RWPE2 (cell line): ENCODE data around the gene C9orf85.
A peak's percentile ranks its signal among the peaks of the same experiment; 100 is the strongest.

Source experiments
- ATAC-seq: fragments of 200-7000 bp; cut with Tn5 transposase; 3 replicates; pipeline ENCODE4 v1.9.1; 2021; ENCODE audit warnings: low read depth
- DNase-seq: peaks from one replicate; pipeline ENCODE4 v3.0.0-alpha.2; 2020; ENCODE audit warnings: low spot score
- H3K27ac ChIP-seq: fragments of 450-650 bp; 2 replicates; pipeline ENCODE4 v1.5.1; 2017; ENCODE audit warnings: mild to moderate bottlenecking; ENCODE audit not compliant: poor library complexity, severe bottlenecking
- H3K27me3 ChIP-seq: fragments of 250-450 bp; sonication (Bioruptor Pico); 2 replicates; pipeline ENCODE4 v1.5.1; 2021; ENCODE audit warnings: mild to moderate bottlenecking, moderate library complexity; ENCODE audit not compliant: insufficient read depth, poor library complexity, severe bottlenecking
- H3K36me3 ChIP-seq: fragments of 250-450 bp; sonication (Bioruptor Pico); 2 replicates; pipeline ENCODE4 v1.5.1; 2020; ENCODE audit warnings: low read depth, mild to moderate bottlenecking, moderate library complexity
- H3K4me1 ChIP-seq: fragments of 250-450 bp; sonication (Bioruptor Pico); 2 replicates; pipeline ENCODE4 v1.5.1; 2021; ENCODE audit warnings: mild to moderate bottlenecking, moderate library complexity; ENCODE audit not compliant: insufficient read depth, poor library complexity, severe bottlenecking
- H3K4me3 ChIP-seq: fragments of 250-450 bp; sonication (Bioruptor Pico); 2 replicates; pipeline ENCODE4 v1.5.1; 2021; ENCODE audit warnings: mild to moderate bottlenecking, moderate library complexity; ENCODE audit not compliant: severe bottlenecking
- H3K9me3 ChIP-seq: fragments of 250-450 bp; sonication (Bioruptor Pico); 2 replicates; pipeline ENCODE4 v1.5.1; 2021; ENCODE audit warnings: mild to moderate bottlenecking, moderate library complexity; ENCODE audit not compliant: severe bottlenecking
- CTCF ChIP-seq: fragments of 450-650 bp; IDR thresholded peaks from one replicate; pipeline ENCODE4 v1.5.1; 2017; ENCODE audit warnings: mild to moderate bottlenecking, moderate library complexity; ENCODE audit not compliant: poor library complexity, severe bottlenecking

The C9orf85 gene

GRCh38 chr9:71920456-71921189 lies 9.2 kb downstream of the C9orf85 start:
- peak; percentile 58; the same call in 1 of the 3 replicates for ATAC-seq
- TF ChIP-seq CTCF: no peak
- Histone ChIP-seq H3K4me1 (peaks cover 20% of the 10 kb centered on the region), H3K27ac (peak overlapping the region; percentile 27), H3K9me3 (no peaks in the 10 kb centered on the region), H3K36me3 (peaks cover 18% of the 10 kb centered on the region), H3K4me3 (no peak overlapping the region), H3K27me3 (no peaks in the 10 kb centered on the region)
- DNase-seq: no peak

- no peak for TF ChIP-seq CTCF
- peak overlapping the region; percentile 27 for H3K27ac ChIP-seq
- H3K36me3 ChIP-seq: peaks cover 18% of the 10 kb centered on the region
- no peaks in the 10 kb centered on the region for H3K9me3 ChIP-seq
- H3K4me1 ChIP-seq: peaks cover 20% of the 10 kb centered on the region
- no peaks in the 10 kb centered on the region for H3K27me3 ChIP-seq
- no peak overlapping the region for H3K4me3 ChIP-seq
- ATAC-seq (no peak), DNase-seq (no peak)
Measured at GRCh38 chr9:71921190-71921814, 9.9 kb downstream of the C9orf85 start.

- peaks cover 18% of the 10 kb centered on the region; the same call in 1 of the 2 replicates for H3K36me3 ChIP-seq
- no peaks in the 10 kb centered on the region for H3K9me3 ChIP-seq
- ATAC-seq (no peak), DNase-seq (no peak)
- H3K27me3 ChIP-seq: no peaks in the 10 kb centered on the region
- H3K27ac ChIP-seq: no peak overlapping the region
- peaks cover 34% of the 10 kb centered on the region for H3K4me1 ChIP-seq
- no peak overlapping the region for H3K4me3 ChIP-seq
- no peak for TF ChIP-seq CTCF
Measured at GRCh38 chr9:71924576-71924975, 13.1 kb downstream of the C9orf85 start.

GRCh38 chr9:71925834-71926233 lies 14.4 kb downstream of the C9orf85 start:
- ATAC-seq (no peak), DNase-seq (no peak)
- no peaks in the 10 kb centered on the region for H3K9me3 ChIP-seq
- no peaks in the 10 kb centered on the region for H3K27me3 ChIP-seq
- no peak overlapping the region for H3K27ac ChIP-seq
- peaks cover 25% of the 10 kb centered on the region for H3K4me1 ChIP-seq
- H3K36me3 ChIP-seq: peaks cover 15% of the 10 kb centered on the region
- no peak overlapping the region for H3K4me3 ChIP-seq
- no peak for TF ChIP-seq CTCF

GRCh38 chr9:71928376-71928775 lies 16.9 kb downstream of the C9orf85 start:
- TF ChIP-seq CTCF: no peak
- Histone ChIP-seq H3K27me3 (no peaks in the 10 kb centered on the region), H3K27ac (peak overlapping the region; percentile 30), H3K9me3 (no peaks in the 10 kb centered on the region), H3K36me3 (peaks cover 15% of the 10 kb centered on the region), H3K4me3 (no peak overlapping the region), H3K4me1 (peaks cover 17% of the 10 kb centered on the region)
- DNase-seq (no peak), ATAC-seq (0 out of 3 replicates have a peak, but pooled peaks have one; percentile 36)
